Fibroblast of lung (primary cell): ENCODE measurements around the gene BIRC5.

Source experiments
- EZH2 ChIP-seq: IDR thresholded peaks from 2 replicates; pipeline ENCODE4 v1.5.1; 2012; ENCODE audit warnings: low read length, control low read depth, mild to moderate bottlenecking; ENCODE audit errors: missing control alignments
- TF ChIP-seq, protein P1 (sequence below), 2 donors: IDR thresholded peaks in 1 of 2; conservative IDR thresholded peaks in 1 of 2; 1 replicate in 1 of 2; 2 replicates in 1 of 2; pipeline ENCODE4 v1.5.1; 2011 to 2012; ENCODE audit warnings: low read length in 2 of 2, control low read depth in 1 of 2, inconsistent platforms in 1 of 2, low read depth in 1 of 2, mild to moderate bottlenecking in 1 of 2

DNA sequence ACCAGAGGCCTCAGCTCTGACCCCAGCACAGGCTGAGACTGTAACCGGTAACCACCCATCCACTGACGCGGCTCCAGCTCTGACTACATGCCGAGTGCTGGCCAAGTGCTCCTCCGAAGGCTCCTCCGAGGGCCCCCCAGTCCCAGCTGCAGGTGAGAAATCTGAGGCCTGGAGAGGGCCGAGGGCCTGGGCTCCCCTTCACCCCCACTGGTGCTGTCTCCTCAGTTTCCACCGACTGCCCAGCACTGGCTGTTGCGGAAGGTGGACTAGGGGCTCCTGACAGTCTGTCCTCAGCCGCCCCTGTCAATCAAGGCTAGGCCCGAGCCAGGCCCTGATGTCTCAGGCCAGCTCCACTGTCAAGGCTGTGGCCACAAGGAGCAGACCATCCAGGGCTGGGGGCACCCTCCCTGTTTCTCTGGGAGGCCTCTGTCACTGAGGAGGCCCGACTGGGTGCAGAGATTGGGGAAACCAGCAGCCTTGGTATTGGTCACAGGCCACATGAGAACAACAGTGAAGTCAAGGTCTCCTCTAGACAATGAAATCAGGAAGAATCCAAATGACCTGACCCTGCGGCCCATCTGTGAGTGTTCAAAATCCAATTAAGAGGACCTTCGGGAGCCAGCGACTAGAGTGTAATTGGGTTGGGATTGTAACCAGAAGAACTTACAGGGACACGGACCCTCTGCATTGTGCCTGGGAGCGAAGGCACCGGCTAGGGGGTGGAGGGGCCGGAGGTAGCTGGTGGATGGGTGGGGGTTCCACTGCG, 22.5 kb downstream of the BIRC5 start:
- TF ChIP-seq, protein P1, sequence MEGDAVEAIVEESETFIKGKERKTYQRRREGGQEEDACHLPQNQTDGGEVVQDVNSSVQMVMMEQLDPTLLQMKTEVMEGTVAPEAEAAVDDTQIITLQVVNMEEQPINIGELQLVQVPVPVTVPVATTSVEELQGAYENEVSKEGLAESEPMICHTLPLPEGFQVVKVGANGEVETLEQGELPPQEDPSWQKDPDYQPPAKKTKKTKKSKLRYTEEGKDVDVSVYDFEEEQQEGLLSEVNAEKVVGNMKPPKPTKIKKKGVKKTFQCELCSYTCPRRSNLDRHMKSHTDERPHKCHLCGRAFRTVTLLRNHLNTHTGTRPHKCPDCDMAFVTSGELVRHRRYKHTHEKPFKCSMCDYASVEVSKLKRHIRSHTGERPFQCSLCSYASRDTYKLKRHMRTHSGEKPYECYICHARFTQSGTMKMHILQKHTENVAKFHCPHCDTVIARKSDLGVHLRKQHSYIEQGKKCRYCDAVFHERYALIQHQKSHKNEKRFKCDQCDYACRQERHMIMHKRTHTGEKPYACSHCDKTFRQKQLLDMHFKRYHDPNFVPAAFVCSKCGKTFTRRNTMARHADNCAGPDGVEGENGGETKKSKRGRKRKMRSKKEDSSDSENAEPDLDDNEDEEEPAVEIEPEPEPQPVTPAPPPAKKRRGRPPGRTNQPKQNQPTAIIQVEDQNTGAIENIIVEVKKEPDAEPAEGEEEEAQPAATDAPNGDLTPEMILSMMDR (conservative IDR thresholded peaks at IDR 0.05 in 1 of 2, IDR thresholded peaks at IDR 0.05 in 1 of 2; ENCODE audit: low read depth in 1 of 2, low read length in 2 of 2): no peak
- TF ChIP-seq EZH2: no peak
